Measurements from ENCODE around the gene FOXF1. TPM values are rescaled to one million over a fixed set of nuclear protein-coding genes. Genes with fewer than 3 reads are reported as not detected.
A peak's percentile ranks its signal among the peaks of the same experiment; 100 is the strongest.

The FOXF1 gene
- total and polyA plus RNA-seq, 3 experiments from 2014 or later: not detected

GRCh38 chr16:86495357-86495701 lies 15.0 kb upstream of the FOXF1 start:
- Mint-ChIP-seq H3K4me1 (no peaks in the 10 kb centered on the region), H3K36me3 (no peaks in the 10 kb centered on the region), H3K9me3 (peaks cover 0 to 1% (median 0%) of the 10 kb centered on the region in 5 donors), H3K27me3 (peaks cover 44 to 79% of the 10 kb centered on the region in 2 donors), H3K4me3 (no peak overlapping the region), H3K27ac (no peak overlapping the region)
- CTCF ChIA-PET: no interaction called here
- H3K4me3 ChIP-seq (ENCODE audit: low read length): no peak overlapping the region
- no peaks in the 10 kb centered on the region for H3K9me3 ChIP-seq (ENCODE audit: low read length)
- no peaks in the 10 kb centered on the region for H3K4me1 ChIP-seq (ENCODE audit: insufficient read depth, low read length)
- H3K36me3 ChIP-seq (ENCODE audit: insufficient read depth, low read length): no peaks in the 10 kb centered on the region
- POLR2A ChIA-PET: no interaction called here
- no peak for DNase-seq
- no peak overlapping the region for H3K27ac ChIP-seq (ENCODE audit: low read depth, low read length)
- H3K27me3 ChIP-seq (ENCODE audit: insufficient read depth, low read length, poor library complexity, severe bottlenecking): peaks cover 9% of the 10 kb centered on the region

GRCh38 chr16:86495756-86496261 lies 14.5 kb upstream of the FOXF1 start:
- CTCF ChIA-PET: no interaction called here
- H3K27me3 ChIP-seq (ENCODE audit: insufficient read depth, low read length, poor library complexity, severe bottlenecking): peaks cover 9% of the 10 kb centered on the region
- POLR2A ChIA-PET: no interaction called here

GRCh38 chr16:86496262-86496928 lies 13.9 kb upstream of the FOXF1 start:
- CTCF ChIA-PET: no interaction called here

More at GRCh38 chr16:86495756-86496261, 14.5 kb upstream of the FOXF1 start:
- no peaks in the 10 kb centered on the region for H3K4me1 ChIP-seq (ENCODE audit: insufficient read depth, low read length)
- no peak overlapping the region for H3K27ac Mint-ChIP-seq
- no peak for DNase-seq
- no peaks in the 10 kb centered on the region for H3K36me3 Mint-ChIP-seq
- H3K9me3 ChIP-seq (ENCODE audit: low read length): no peaks in the 10 kb centered on the region
- no peak overlapping the region for H3K4me3 Mint-ChIP-seq
- H3K9me3 Mint-ChIP-seq: peaks cover 0 to 1% (median 0%) of the 10 kb centered on the region in 5 donors
- H3K36me3 ChIP-seq (ENCODE audit: insufficient read depth, low read length): no peaks in the 10 kb centered on the region
- H3K4me1 Mint-ChIP-seq: no peaks in the 10 kb centered on the region
- H3K27me3 Mint-ChIP-seq: peaks cover 46 to 78% of the 10 kb centered on the region in 2 donors
- H3K4me3 ChIP-seq (ENCODE audit: low read length): no peak overlapping the region
- no peak overlapping the region for H3K27ac ChIP-seq (ENCODE audit: low read depth, low read length)

GRCh38 chr16:86496929-86497461 lies 13.3 kb upstream of the FOXF1 start:
- ChIA-PET CTCF (no interaction called here), POLR2A (no interaction called here)
- no peaks in the 10 kb centered on the region for H3K4me1 Mint-ChIP-seq
- Histone ChIP-seq H3K27ac (ENCODE audit: low read depth, low read length) (no peak overlapping the region), H3K27me3 (ENCODE audit: insufficient read depth, low read length, poor library complexity, severe bottlenecking) (peaks cover 19% of the 10 kb centered on the region), H3K4me1 (ENCODE audit: insufficient read depth, low read length) (no peaks in the 10 kb centered on the region), H3K36me3 (ENCODE audit: insufficient read depth, low read length) (no peaks in the 10 kb centered on the region), H3K9me3 (ENCODE audit: low read length) (no peaks in the 10 kb centered on the region), H3K4me3 (ENCODE audit: low read length) (no peak overlapping the region)
- H3K4me3 Mint-ChIP-seq: peak overlapping the region in 1 of 7 donors; percentile 43
- peaks cover 52 to 78% of the 10 kb centered on the region in 2 donors for H3K27me3 Mint-ChIP-seq
- H3K36me3 Mint-ChIP-seq: no peaks in the 10 kb centered on the region
- H3K27ac Mint-ChIP-seq: peak overlapping the region in 1 of 8 donors; percentile 73
- DNase-seq: no peak
- peaks cover 0 to 1% (median 0%) of the 10 kb centered on the region in 5 donors for H3K9me3 Mint-ChIP-seq

More at GRCh38 chr16:86496262-86496928, 13.9 kb upstream of the FOXF1 start:
- no peaks in the 10 kb centered on the region for H3K36me3 ChIP-seq (ENCODE audit: insufficient read depth, low read length)
- Mint-ChIP-seq H3K27ac (peak overlapping the region in 1 of 8 donors; percentile 73), H3K4me1 (no peaks in the 10 kb centered on the region), H3K36me3 (no peaks in the 10 kb centered on the region), H3K27me3 (peaks cover 50 to 77% of the 10 kb centered on the region in 2 donors), H3K9me3 (peaks cover 0 to 1% (median 0%) of the 10 kb centered on the region in 5 donors), H3K4me3 (peak overlapping the region in 1 of 7 donors; percentile 43)
- H3K4me1 ChIP-seq (ENCODE audit: insufficient read depth, low read length): no peaks in the 10 kb centered on the region
- DNase-seq: no peak
- H3K27me3 ChIP-seq (ENCODE audit: insufficient read depth, low read length, poor library complexity, severe bottlenecking): peaks cover 15% of the 10 kb centered on the region
- POLR2A ChIA-PET: no interaction called here
- no peak overlapping the region for H3K27ac ChIP-seq (ENCODE audit: low read depth, low read length)
- no peak overlapping the region for H3K4me3 ChIP-seq (ENCODE audit: low read length)
- H3K9me3 ChIP-seq (ENCODE audit: low read length): no peaks in the 10 kb centered on the region

GRCh38 chr16:86497551-86498021 lies 12.7 kb upstream of the FOXF1 start:
- Mint-ChIP-seq H3K36me3 (no peaks in the 10 kb centered on the region), H3K27me3 (peaks cover 57 to 78% of the 10 kb centered on the region in 2 donors), H3K9me3 (no peaks in the 10 kb centered on the region), H3K4me3 (no peak overlapping the region), H3K4me1 (no peaks in the 10 kb centered on the region), H3K27ac (no peak overlapping the region)
- no peaks in the 10 kb centered on the region for H3K4me1 ChIP-seq (ENCODE audit: insufficient read depth, low read length)
- ChIA-PET POLR2A (no interaction called here), CTCF (no interaction called here)
- no peaks in the 10 kb centered on the region for H3K36me3 ChIP-seq (ENCODE audit: insufficient read depth, low read length)
- no peaks in the 10 kb centered on the region for H3K9me3 ChIP-seq (ENCODE audit: low read length)
- no peak for DNase-seq
- H3K27ac ChIP-seq (ENCODE audit: low read depth, low read length): no peak overlapping the region
- H3K27me3 ChIP-seq (ENCODE audit: insufficient read depth, low read length, poor library complexity, severe bottlenecking): peaks cover 21% of the 10 kb centered on the region
- no peak overlapping the region for H3K4me3 ChIP-seq (ENCODE audit: low read length)

- Mint-ChIP-seq H3K4me1 (no peaks in the 10 kb centered on the region), H3K9me3 (no peaks in the 10 kb centered on the region), H3K36me3 (no peaks in the 10 kb centered on the region), H3K27me3 (peaks cover 57 to 80% of the 10 kb centered on the region in 2 donors), H3K27ac (no peak overlapping the region), H3K4me3 (no peak overlapping the region)
- H3K36me3 ChIP-seq (ENCODE audit: insufficient read depth, low read length): no peaks in the 10 kb centered on the region
- CTCF ChIA-PET: no interaction called here
- H3K27me3 ChIP-seq (ENCODE audit: insufficient read depth, low read length, poor library complexity, severe bottlenecking): peaks cover 21% of the 10 kb centered on the region
- no peaks in the 10 kb centered on the region for H3K4me1 ChIP-seq (ENCODE audit: insufficient read depth, low read length)
- no peak overlapping the region for H3K27ac ChIP-seq (ENCODE audit: low read depth, low read length)
- DNase-seq: no peak
- H3K4me3 ChIP-seq (ENCODE audit: low read length): no peak overlapping the region
- no peaks in the 10 kb centered on the region for H3K9me3 ChIP-seq (ENCODE audit: low read length)
- POLR2A ChIA-PET: no interaction called here
Measured at GRCh38 chr16:86498155-86498670, 12.1 kb upstream of the FOXF1 start.

- Mint-ChIP-seq H3K27ac (peak overlapping the region in 1 of 8 donors; percentile 7), H3K36me3 (no peaks in the 10 kb centered on the region), H3K27me3 (peaks cover 63 to 82% of the 10 kb centered on the region in 2 donors), H3K4me3 (no peak overlapping the region), H3K9me3 (no peaks in the 10 kb centered on the region), H3K4me1 (no peaks in the 10 kb centered on the region)
- no peak overlapping the region for H3K27ac ChIP-seq (ENCODE audit: low read depth, low read length)
- DNase-seq: no peak
- POLR2A ChIA-PET: no interaction called here
- CTCF ChIA-PET: no interaction called here
- no peaks in the 10 kb centered on the region for H3K9me3 ChIP-seq (ENCODE audit: low read length)
- no peaks in the 10 kb centered on the region for H3K36me3 ChIP-seq (ENCODE audit: insufficient read depth, low read length)
- no peaks in the 10 kb centered on the region for H3K4me1 ChIP-seq (ENCODE audit: insufficient read depth, low read length)
- peaks cover 17% of the 10 kb centered on the region for H3K27me3 ChIP-seq (ENCODE audit: insufficient read depth, low read length, poor library complexity, severe bottlenecking)
- no peak overlapping the region for H3K4me3 ChIP-seq (ENCODE audit: low read length)
Measured at GRCh38 chr16:86498671-86499439, 11.5 kb upstream of the FOXF1 start.

- CTCF ChIA-PET: no interaction called here
Measured at GRCh38 chr16:86499440-86499786, 10.9 kb upstream of the FOXF1 start.

More at GRCh38 chr16:86499440-86499786, 10.9 kb upstream of the FOXF1 start:
- Mint-ChIP-seq H3K27me3 (peaks cover 65 to 82% of the 10 kb centered on the region in 2 donors), H3K27ac (peak overlapping the region in 1 of 8 donors; percentile 7), H3K4me1 (no peaks in the 10 kb centered on the region), H3K9me3 (no peaks in the 10 kb centered on the region), H3K4me3 (no peak overlapping the region), H3K36me3 (no peaks in the 10 kb centered on the region)
- DNase-seq: no peak
- Histone ChIP-seq H3K4me1 (ENCODE audit: insufficient read depth, low read length) (no peaks in the 10 kb centered on the region), H3K9me3 (ENCODE audit: low read length) (no peaks in the 10 kb centered on the region), H3K36me3 (ENCODE audit: insufficient read depth, low read length) (no peaks in the 10 kb centered on the region), H3K27ac (ENCODE audit: low read depth, low read length) (no peak overlapping the region), H3K27me3 (ENCODE audit: insufficient read depth, low read length, poor library complexity, severe bottlenecking) (peaks cover 18% of the 10 kb centered on the region), H3K4me3 (ENCODE audit: low read length) (no peak overlapping the region)
- POLR2A ChIA-PET: no interaction called here

Data from CD8-positive, alpha-beta memory T cell (primary cell).